ENCODE data around the gene SLC29A1. TPM values are rescaled to one million over a fixed set of nuclear protein-coding genes. Genes with fewer than 3 reads are reported as not detected.

The SLC29A1 gene
- total and polyA plus RNA-seq, 9 of the 15 experiments (the other 6 are each of a cell fraction or from before 2014, with no cell fraction given) = 18.9 to 170 (median 57.7) TPM

- no peak for TF ChIP-seq TFE3 (CRISPR knock-in tag; IDR thresholded peaks at IDR 0.05)
- no peak for TF ChIP-seq ZNF507 (tag; conservative IDR thresholded peaks at IDR 0.05)
- peak; percentile 82; the same call in 1 of the 2 replicates for TF ChIP-seq ZNF232 (CRISPR knock-in tag; IDR thresholded peaks at IDR 0.05)
- TF ChIP-seq, protein P1, sequence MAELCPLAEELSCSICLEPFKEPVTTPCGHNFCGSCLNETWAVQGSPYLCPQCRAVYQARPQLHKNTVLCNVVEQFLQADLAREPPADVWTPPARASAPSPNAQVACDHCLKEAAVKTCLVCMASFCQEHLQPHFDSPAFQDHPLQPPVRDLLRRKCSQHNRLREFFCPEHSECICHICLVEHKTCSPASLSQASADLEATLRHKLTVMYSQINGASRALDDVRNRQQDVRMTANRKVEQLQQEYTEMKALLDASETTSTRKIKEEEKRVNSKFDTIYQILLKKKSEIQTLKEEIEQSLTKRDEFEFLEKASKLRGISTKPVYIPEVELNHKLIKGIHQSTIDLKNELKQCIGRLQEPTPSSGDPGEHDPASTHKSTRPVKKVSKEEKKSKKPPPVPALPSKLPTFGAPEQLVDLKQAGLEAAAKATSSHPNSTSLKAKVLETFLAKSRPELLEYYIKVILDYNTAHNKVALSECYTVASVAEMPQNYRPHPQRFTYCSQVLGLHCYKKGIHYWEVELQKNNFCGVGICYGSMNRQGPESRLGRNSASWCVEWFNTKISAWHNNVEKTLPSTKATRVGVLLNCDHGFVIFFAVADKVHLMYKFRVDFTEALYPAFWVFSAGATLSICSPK (IDR thresholded peaks at IDR 0.05; ENCODE audit: borderline replicate concordance) = peak; percentile 97
- no peak for TF ChIP-seq ELF2 (CRISPR knock-in tag; IDR thresholded peaks at IDR 0.05)
- no peak for TF ChIP-seq RFX7 (CRISPR knock-in tag; IDR thresholded peaks at IDR 0.05)
- peak; percentile 88 for TF ChIP-seq PHF20 (IDR thresholded peaks at IDR 0.05; ENCODE audit: partially characterized antibody)
- TF ChIP-seq ZNF695 (CRISPR knock-in tag; IDR thresholded peaks at IDR 0.05) = no peak
- no peak; the same call in 1 of the 2 replicates for TF ChIP-seq ESRRA (IDR thresholded peaks at IDR 0.05; ENCODE audit: borderline replicate concordance, low read depth)
- TF ChIP-seq MAFF (IDR thresholded peaks at IDR 0.05; ENCODE audit: low read length) = no peak
- no peak for TF ChIP-seq FIP1L1 (IDR thresholded peaks at IDR 0.05; ENCODE audit: low read depth, low read length, poor library complexity, severe bottlenecking)
- peak in 1 of 2 experiments; percentile 92; a peak in 2 of 4 replicates for TF ChIP-seq ZMIZ1 (IDR thresholded peaks at IDR 0.05; ENCODE audit: low read depth in 2 of 2, low read length in 2 of 2)
- peak; percentile 60; the same call in 1 of the 2 replicates for TF ChIP-seq ATF1 (CRISPR knock-in tag; IDR thresholded peaks at IDR 0.05)
- peak; percentile 94 for TF ChIP-seq ATF1 (tag; IDR thresholded peaks at IDR 0.05)
- TF ChIP-seq TGIF2 (CRISPR knock-in tag; IDR thresholded peaks at IDR 0.05) = no peak
- TF ChIP-seq SMC3 (conservative IDR thresholded peaks at IDR 0.05; ENCODE audit: insufficient read depth, low read depth, low read length) = 0 out of 2 replicates have a peak, but pooled peaks have one; percentile 3
- no peak for TF ChIP-seq CTBP1 (IDR thresholded peaks at IDR 0.05; ENCODE audit: borderline replicate concordance)
- no peak for TF ChIP-seq SETDB1 (IDR thresholded peaks at IDR 0.05; ENCODE audit: low read length)
- TF ChIP-seq THRB (CRISPR knock-in tag; conservative IDR thresholded peaks at IDR 0.05) = peak; percentile 96; the same call in 1 of the 2 replicates
- TF ChIP-seq ZNF12 (CRISPR knock-in tag; IDR thresholded peaks at IDR 0.05) = no peak
- TF ChIP-seq ATF7 (IDR thresholded peaks at IDR 0.05) = peak; percentile 97
- no peak for TF ChIP-seq TFAM (CRISPR knock-in tag; conservative IDR thresholded peaks at IDR 0.05)
Measured at GRCh38 chr6:44246663-44247337, 23.4 kb downstream of the SLC29A1 start, which contains the start of gene HSP90AB1 (continued).
